SK-MEL-5 (cell line): ENCODE results near the gene METTL25B. TPM values are rescaled to one million over a fixed set of nuclear protein-coding genes. Genes with fewer than 3 reads are reported as not detected.

Source experiments
- DNase-seq: peaks from one replicate; pipeline ENCODE4 v3.0.0-alpha.2; 2016; ENCODE audit warnings: low read depth, low spot score
- in situ Hi-C: cut with HindIII; loops from 2 replicates; pipeline ENCODE4 v1.10.0; 2016; ENCODE audit warnings: low sequenced_read_pairs, high pct_unique_total_duplicates, low pct_unique_long_range_greater_than_20kb
- total RNA-seq: library from RNA; depleted of rRNA; stranded (reverse); fragments of >200 nt; shearing (Covaris generic); gene quantifications from 2 replicates; pipeline ENCODE4 v1.2.3, GENCODE V29; 2014

Gene METTL25B
- total RNA-seq, 1 experiment from 2014 or later, result 12.5 TPM

DNA sequence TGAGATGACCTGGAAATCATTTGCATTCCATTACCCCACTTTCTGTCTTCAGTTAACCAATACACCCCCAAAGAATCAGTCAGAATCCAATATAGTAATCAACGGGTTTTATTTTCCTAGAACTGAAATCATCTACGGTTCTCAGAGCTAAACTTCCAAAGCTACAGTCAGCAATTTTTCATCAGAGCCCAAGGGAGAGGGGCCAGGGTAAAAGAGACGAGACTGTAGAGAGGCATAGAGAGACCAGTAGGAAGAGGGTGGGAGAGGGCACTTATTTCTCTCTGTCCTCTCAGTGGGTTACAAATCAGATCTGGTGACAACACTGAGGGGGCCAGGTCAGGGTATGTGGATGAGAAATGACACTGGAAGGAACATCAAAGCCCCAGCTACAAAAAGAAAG lies 13.7 kb downstream of the METTL25B start:
- in situ Hi-C loops, result no loop called here
- no peak for DNase-seq

DNA sequence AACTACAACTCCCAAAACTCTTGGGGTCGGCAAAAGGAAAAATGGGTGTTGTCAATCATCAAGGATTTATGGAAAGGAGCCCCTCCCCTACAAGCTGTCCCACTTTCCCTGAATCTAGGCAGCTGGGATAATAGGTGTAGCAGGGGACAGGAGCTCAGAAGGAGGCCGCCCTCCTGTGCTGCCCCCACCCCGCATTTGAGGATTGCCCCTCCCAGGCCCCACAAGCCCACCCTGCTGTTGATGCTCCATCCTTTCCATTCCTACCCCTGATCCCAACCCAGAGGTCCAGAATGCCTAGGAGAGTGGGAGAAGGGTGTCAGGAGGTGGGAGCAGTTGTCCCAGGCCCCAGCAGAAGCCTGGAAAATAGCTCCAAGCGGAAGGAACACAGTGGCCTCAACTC lies 14.5 kb downstream of the METTL25B start:
- in situ Hi-C loops, result no loop called here
- no peak for DNase-seq

DNA sequence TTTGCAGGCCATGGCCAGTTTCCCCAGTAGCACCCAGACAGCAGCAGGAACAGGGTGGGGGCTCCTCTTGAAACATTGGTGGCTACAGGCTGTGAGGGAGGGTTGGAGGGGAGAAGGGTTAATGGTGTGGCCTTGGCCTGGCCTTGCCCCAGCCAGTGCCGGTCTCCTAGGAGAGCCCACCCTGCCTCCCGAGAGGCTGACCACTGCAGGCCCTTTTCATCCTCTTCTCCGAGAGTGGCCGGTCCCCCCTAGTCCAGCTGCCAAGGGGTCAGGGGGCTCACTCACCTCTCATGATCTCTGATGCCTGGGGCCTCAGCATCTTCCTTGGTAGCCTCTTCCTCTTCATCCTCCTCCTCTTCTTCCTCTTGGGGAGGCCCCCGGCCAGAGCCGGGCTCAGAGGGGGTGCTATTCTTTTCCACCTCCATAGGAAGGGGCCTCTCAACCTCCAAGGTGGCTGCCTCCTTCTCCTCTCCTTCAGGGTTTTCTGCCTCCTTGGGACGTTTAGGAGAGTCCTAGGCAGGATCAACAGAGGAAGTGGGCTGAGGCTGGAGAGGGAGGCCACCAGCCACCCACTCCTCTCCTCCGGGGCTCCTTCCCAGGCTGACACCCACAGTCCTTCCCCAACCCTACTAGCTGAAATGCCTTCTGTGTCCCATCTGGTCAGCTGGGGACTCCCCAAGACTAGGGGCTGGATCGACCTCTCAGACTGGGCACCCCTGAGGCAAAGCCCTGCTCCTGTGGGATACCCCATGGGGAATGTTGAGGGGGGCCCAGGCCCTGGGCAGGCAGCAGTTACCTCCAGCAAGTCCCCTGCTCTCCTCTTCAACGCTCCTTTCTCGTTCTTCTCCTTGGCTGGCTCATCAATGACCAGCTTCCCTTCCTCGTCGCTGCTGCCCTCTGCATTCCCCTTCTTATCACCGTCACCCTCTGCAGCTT lies 15.4 kb downstream of the METTL25B start:
- DNase-seq, result no peak
- in situ Hi-C loops, result no loop called here

DNA sequence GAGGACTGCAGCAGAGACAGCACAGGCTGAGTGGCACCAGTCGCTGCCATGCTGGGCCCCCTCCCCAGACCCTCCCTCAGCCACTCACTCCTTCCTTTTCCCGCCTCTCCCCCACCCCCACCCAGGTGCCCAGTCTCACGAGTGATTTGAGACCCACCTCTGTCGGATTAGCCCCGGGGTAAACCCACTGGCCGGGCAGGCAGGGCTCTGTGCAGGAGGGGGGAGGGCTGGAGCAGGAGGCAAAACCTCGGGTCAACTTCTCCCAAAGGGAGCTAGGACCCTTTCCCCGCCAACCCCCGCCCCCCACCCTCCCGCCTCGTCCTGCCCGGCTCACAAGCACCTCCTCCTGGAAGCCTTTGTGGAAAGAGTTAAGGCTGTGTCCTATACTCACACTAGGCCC lies 16.1 kb downstream of the METTL25B start:
- in situ Hi-C loops, result no loop called here
- no peak for DNase-seq

GRCh38 chr1:156744786-156745419 lies 16.6 kb downstream of the METTL25B start:
- in situ Hi-C loops, result no loop called here
- DNase-seq, result no peak

GRCh38 chr1:156745881-156746280 lies 17.6 kb downstream of the METTL25B start:
- in situ Hi-C loops, result no loop called here
- DNase-seq, result no peak

GRCh38 chr1:156746406-156746727 lies 18.1 kb downstream of the METTL25B start:
- in situ Hi-C loops, result no loop called here
- DNase-seq, result no peak

DNA sequence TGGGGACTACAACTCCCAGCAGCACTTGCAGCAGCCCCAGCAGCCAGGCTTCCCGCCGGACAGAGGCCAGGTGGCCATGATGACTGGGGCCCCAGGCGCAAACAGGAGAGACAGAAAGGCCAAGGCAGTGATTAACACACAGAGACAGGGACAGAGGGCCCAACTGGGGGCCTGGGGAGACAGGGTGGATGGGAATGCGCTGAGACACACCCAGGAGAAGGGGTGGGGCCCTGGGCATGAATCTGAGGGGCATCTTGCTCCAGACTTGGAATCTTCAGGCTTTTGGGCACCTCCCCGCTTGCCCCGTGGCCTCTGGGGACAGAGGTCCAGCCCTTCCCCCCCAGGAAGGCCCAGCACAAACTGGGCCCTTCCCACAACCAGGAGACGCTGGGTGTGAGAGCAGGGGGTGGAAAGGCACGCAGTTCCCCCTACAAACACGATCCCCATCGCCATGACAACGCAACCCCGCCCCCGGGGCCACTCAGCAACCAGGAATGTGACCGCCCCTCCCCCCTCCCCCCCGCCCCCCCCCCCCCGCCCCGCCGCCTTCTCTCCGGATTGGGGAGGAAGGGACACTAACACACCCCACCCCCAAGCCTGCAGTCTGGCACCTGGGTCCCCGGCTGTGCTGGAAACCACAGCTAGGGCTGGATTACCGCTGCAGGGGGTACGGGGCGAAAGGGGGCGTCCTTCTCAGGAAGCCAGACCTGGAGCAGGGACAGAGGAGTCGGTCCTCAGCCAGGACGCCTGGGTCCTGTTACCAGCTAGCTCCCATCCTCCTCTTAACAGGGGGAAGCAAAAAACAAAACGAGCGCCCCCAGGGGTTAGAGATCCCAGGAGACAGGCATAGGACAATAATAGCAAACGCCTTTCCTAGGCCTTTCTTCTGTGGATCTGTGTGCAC lies 18.7 kb downstream of the METTL25B start:
- in situ Hi-C loops, result no loop called here
- peak; percentile 77 for DNase-seq

GRCh38 chr1:156747742-156748669 lies 19.7 kb downstream of the METTL25B start:
- in situ Hi-C loops, result no loop called here
- no peak for DNase-seq

- DNase-seq, result no peak
- in situ Hi-C loops, result no loop called here
Measured at GRCh38 chr1:156748670-156749418, 20.6 kb downstream of the METTL25B start.

DNA sequence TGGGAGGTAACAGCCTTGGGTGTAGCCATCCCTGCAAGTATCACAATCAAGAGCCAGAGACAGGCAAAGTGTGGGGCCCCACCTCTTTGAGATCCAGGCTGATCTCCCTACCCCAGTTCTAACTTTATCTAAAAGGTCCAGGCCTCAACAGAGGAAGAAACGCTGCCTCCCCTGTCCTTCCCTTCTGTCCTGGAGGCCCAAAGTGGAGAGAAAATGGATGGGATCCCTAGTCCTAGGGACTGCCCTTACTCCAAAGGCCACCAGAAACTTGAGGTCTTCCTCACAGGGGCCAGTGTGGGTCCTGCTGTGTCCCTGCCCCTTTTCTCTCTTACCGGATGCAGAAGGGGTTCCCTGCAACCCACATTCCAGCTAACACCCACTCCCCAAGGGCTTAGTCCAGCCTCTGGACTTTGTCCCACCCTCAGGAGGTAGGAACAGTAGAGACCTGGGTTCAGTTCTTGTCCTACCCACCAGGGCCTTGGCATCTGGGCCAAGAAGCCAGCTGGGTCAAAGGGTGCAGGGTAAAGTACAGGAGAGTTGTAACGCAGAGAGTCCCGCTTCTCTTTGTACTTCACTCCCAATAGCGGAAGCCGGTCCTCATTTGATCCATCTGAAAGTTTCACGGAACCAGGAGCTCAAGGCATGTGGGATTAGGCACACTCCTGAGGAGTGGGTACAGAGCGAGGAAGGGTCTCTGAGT lies 21.3 kb downstream of the METTL25B start:
- no peak for DNase-seq
- in situ Hi-C loops, result no loop called here

DNA sequence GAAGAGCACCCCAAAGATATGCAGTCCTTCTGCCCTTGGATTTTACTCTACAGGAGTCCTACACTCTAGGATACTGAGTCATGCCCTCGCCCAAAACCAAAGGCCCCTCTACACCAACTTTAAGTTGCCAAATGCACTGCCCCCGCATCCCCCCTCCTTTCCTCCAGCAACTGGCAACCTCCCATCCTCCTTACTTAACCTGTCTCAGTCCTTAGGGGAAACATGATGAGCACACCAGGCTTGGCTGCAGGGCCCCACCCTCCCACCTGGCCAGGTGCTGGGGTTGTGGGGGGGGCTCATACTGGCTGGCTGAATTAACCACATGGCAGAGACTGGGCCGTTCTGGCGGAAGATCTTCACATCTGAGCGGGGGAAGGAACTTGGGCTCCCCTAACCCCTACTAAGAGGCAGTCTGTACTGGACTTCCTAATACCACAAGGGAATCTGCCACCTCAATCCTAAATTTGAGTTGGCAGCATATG lies 22.0 kb downstream of the METTL25B start:
- no peak for DNase-seq
- in situ Hi-C loops, result no loop called here

DNA sequence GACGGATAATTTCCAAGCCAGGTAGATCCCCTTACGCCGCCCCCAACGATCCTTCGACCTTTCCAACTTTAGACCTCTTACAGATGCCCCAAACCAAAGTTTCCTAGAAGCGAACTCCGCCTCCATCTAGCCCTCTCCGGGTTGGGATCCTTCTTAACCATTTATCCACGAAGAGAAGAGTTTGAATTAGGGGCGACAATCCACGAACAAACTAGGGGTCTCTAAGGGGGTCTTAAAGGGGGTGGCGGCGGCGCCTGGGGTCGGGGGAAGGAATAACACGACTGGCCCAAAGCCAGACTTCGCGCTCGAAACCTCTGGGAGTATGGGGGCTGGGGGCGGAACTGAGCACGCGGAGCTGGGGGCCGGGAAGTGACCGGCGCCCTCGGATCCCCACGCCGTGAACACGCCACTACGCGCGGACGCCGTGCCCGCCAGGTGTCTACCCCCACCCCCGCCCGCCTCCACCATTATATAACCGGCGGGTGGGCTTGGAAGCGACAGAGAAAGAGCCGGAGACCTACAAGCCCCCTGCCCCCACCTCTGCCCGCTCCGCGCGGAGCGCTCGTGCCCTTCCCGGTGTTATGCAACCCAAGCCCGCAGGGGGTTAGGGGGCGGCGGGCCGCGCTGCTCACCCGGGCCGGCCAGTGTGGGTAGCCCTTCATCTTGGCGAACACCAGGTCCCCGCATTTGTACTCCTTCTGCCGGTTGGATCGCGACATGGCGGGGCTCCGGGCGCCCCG lies 22.6 kb downstream of the METTL25B start:
- in situ Hi-C loops, result no loop called here
- DNase-seq, result no peak

DNA sequence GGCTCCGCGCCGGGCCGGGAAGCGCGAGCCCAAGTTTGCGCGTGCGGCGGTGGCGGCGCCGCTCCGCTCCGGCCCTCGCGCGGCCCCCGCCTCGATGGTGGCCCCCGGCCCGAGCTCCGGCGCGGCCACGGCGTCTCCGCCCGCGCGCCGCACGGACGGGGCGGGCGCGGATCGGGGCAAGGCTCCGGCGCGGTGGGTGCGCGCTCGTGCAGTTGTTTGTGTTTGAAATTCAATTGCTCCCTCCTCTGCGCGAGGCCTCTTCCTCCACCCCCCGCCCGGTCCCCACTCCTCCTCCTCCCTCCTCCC lies 23.1 kb downstream of the METTL25B start, which contains the start of gene HDGF:
Gene HDGF, minus strand, starts transcription at position 225 of the 306 bp plus-strand sequence. CDS start 246 bp downstream, outside the sequence.
- in situ Hi-C loops, result no loop called here

DNA sequence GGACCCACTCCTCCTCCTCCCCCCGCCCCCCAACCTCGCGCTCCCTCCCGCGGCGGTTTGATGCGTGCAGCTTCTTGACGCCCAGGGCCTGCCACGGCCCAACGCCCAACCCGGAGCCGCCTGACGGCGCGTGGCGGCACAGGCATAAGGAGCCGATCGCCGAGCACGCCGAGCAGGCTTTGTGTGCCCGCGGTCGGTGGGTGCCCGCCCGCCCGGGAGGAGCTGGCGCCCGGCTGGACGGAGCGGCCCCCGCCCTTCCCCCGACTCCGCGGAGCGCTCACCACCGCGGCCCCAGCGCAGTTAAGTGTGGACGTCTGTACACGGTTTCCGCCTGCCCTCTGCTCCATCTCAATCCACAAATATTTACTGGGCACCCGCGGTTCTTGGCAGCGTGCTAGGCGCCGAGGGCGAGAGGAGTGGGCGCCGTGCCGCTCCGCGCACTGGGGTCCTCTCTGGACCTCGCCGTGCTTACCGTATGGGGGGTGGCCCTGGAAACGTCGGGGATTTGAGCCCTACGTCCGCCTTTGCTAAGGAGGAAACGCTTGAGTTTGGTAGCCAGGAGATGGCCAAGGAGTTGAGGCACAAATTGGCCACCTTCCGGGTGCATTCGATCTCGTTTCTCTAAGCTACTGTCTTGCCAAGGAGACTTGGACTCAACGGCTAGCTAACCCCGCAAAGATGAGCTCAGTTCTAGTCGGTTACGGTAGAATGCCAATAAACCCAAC lies 23.6 kb downstream of the METTL25B start:
- in situ Hi-C loops, result no loop called here
- DNase-seq, result peak; percentile 95

More for the DNA sequence above, 23.1 kb downstream of the METTL25B start, which contains the start of gene HDGF:
- no peak for DNase-seq
